Measurements from ENCODE around the gene S100A10. TPM values are rescaled to one million over a fixed set of nuclear protein-coding genes. Genes with fewer than 3 reads are reported as not detected.

S100A10 gene
- total RNA-seq, 1 experiment from 2014 or later: 2,143 TPM

- Mint-ChIP-seq H3K4me1 (ENCODE audit: low read depth, unreplicated experiment) (peaks cover 10% of the 10 kb centered on the region), H3K27ac (ENCODE audit: unreplicated experiment) (no peak overlapping the region), H3K9me3 (ENCODE audit: unreplicated experiment) (no peaks in the 10 kb centered on the region), H3K4me3 (ENCODE audit: unreplicated experiment) (no peak overlapping the region), H3K36me3 (ENCODE audit: insufficient read depth, unreplicated experiment) (no peaks in the 10 kb centered on the region), H3K27me3 (ENCODE audit: insufficient read depth, unreplicated experiment) (no peaks in the 10 kb centered on the region)
- TF ChIP-seq CTCF (IDR thresholded peaks at IDR 0.05; ENCODE audit: insufficient read depth in 1 of 2, low read depth in 1 of 2, low read length in 1 of 2, severe bottlenecking in 1 of 2, unreplicated experiment in 1 of 2): peak in 1 of 2 experiments; percentile 15
- BruUV-seq (replicated peaks): no TSS peak
- Histone ChIP-seq H3K4me3 (ENCODE audit: low read depth, low read length) (no peak overlapping the region), H3K4me1 (no peaks in the 10 kb centered on the region), H3K27me3 (replicated peaks; ENCODE audit: control insufficient read depth, insufficient read depth, low read length) (no peaks in the 10 kb centered on the region), H3K9me3 (no peaks in the 10 kb centered on the region), H3K36me3 (ENCODE audit: control insufficient read depth, insufficient read depth, low read length) (no peaks in the 10 kb centered on the region)
- ChIA-PET POLR2A (no interaction called here), CTCF (interaction anchor here (0.8 kb wide), 1 partner anchor 51 kb away, joined by 3 read pairs; no protein-coding TSS in a partner anchor)
- intact Hi-C loops (cut with micrococcal nuclease; ENCODE audit: unreplicated experiment): no loop called here
- no peak for DNase-seq
Measured at GRCh38 chr1:151961833-151962232, 31.8 kb downstream of the S100A10 start.

- Mint-ChIP-seq H3K9me3 (ENCODE audit: unreplicated experiment) (no peaks in the 10 kb centered on the region), H3K4me3 (ENCODE audit: unreplicated experiment) (no peak overlapping the region), H3K4me1 (ENCODE audit: low read depth, unreplicated experiment) (peaks cover 10% of the 10 kb centered on the region), H3K27ac (ENCODE audit: unreplicated experiment) (no peak overlapping the region), H3K27me3 (ENCODE audit: insufficient read depth, unreplicated experiment) (no peaks in the 10 kb centered on the region), H3K36me3 (ENCODE audit: insufficient read depth, unreplicated experiment) (no peaks in the 10 kb centered on the region)
- no peaks in the 10 kb centered on the region for H3K36me3 ChIP-seq (ENCODE audit: control insufficient read depth, insufficient read depth, low read length)
- ChIA-PET CTCF (no interaction called here), POLR2A (interaction anchor here (0.5 kb wide), 1 partner anchor 200 kb away, joined by 3 read pairs; no protein-coding TSS in a partner anchor)
- DNase-seq: no peak
- H3K4me1 ChIP-seq: no peaks in the 10 kb centered on the region
- intact Hi-C loops (cut with micrococcal nuclease; ENCODE audit: unreplicated experiment): no loop called here
- BruUV-seq (replicated peaks): no TSS peak
- no peaks in the 10 kb centered on the region for H3K9me3 ChIP-seq
- no peak for TF ChIP-seq CTCF (IDR thresholded peaks at IDR 0.05; ENCODE audit: insufficient read depth in 1 of 2, low read depth in 1 of 2, low read length in 1 of 2, severe bottlenecking in 1 of 2, unreplicated experiment in 1 of 2)
- H3K4me3 ChIP-seq (ENCODE audit: low read depth, low read length): no peak overlapping the region
- H3K27me3 ChIP-seq (replicated peaks; ENCODE audit: control insufficient read depth, insufficient read depth, low read length): no peaks in the 10 kb centered on the region
Measured at GRCh38 chr1:151960780-151961513, 32.7 kb downstream of the S100A10 start.

GRCh38 chr1:151958959-151959358, 34.7 kb downstream of the S100A10 start:
- CTCF ChIA-PET: no interaction called here
- no TSS peak for BruUV-seq (replicated peaks)

More at GRCh38 chr1:151958959-151959358, 34.7 kb downstream of the S100A10 start:
- peaks cover 10% of the 10 kb centered on the region for H3K4me1 Mint-ChIP-seq (ENCODE audit: low read depth, unreplicated experiment)
- no peaks in the 10 kb centered on the region for H3K27me3 ChIP-seq (replicated peaks; ENCODE audit: control insufficient read depth, insufficient read depth, low read length)
- POLR2A ChIA-PET: no interaction called here
- H3K36me3 ChIP-seq (ENCODE audit: control insufficient read depth, insufficient read depth, low read length): no peaks in the 10 kb centered on the region
- no peaks in the 10 kb centered on the region for H3K9me3 Mint-ChIP-seq (ENCODE audit: unreplicated experiment)
- DNase-seq: no peak
- no peaks in the 10 kb centered on the region for H3K27me3 Mint-ChIP-seq (ENCODE audit: insufficient read depth, unreplicated experiment)
- no peaks in the 10 kb centered on the region for H3K4me1 ChIP-seq
- no peak overlapping the region for H3K4me3 Mint-ChIP-seq (ENCODE audit: unreplicated experiment)
- no peak overlapping the region for H3K4me3 ChIP-seq (ENCODE audit: low read depth, low read length)
- H3K9me3 ChIP-seq: no peaks in the 10 kb centered on the region
- no peak overlapping the region for H3K27ac Mint-ChIP-seq (ENCODE audit: unreplicated experiment)
- no peaks in the 10 kb centered on the region for H3K36me3 Mint-ChIP-seq (ENCODE audit: insufficient read depth, unreplicated experiment)
- intact Hi-C loops (cut with micrococcal nuclease; ENCODE audit: unreplicated experiment): no loop called here
- TF ChIP-seq CTCF (IDR thresholded peaks at IDR 0.05; ENCODE audit: insufficient read depth in 1 of 2, low read depth in 1 of 2, low read length in 1 of 2, severe bottlenecking in 1 of 2, unreplicated experiment in 1 of 2): no peak

Measured in Caco-2 (cell line).